ENCODE data around the gene PDE8A.

The PDE8A gene

GRCh38 chr15:85024509-85025336 lies 43.1 kb downstream of the PDE8A start:
- H3K27ac ChIP-seq = no peak overlapping the region
- no peak for TF ChIP-seq CTCF (conservative IDR thresholded peaks at IDR 0.05)
- no peak for TF ChIP-seq ZFX (IDR thresholded peaks at IDR 0.05)

- no peak overlapping the region for H3K27ac ChIP-seq
- TF ChIP-seq ZFX (IDR thresholded peaks at IDR 0.05) (no peak), CTCF (conservative IDR thresholded peaks at IDR 0.05) (no peak)
Measured at GRCh38 chr15:85025516-85026251, 44.0 kb downstream of the PDE8A start.

- TF ChIP-seq ZFX (IDR thresholded peaks at IDR 0.05) (no peak), CTCF (conservative IDR thresholded peaks at IDR 0.05) (no peak)
- no peak overlapping the region for H3K27ac ChIP-seq
Measured at GRCh38 chr15:85026304-85027032, 44.8 kb downstream of the PDE8A start.

- no peak overlapping the region for H3K27ac ChIP-seq
- TF ChIP-seq ZFX (IDR thresholded peaks at IDR 0.05) (no peak), CTCF (conservative IDR thresholded peaks at IDR 0.05) (no peak)
Measured at GRCh38 chr15:85027033-85027380, 45.4 kb downstream of the PDE8A start.

- no peak overlapping the region for H3K27ac ChIP-seq
Measured at GRCh38 chr15:85027421-85027820, 45.8 kb downstream of the PDE8A start.

GRCh38 chr15:85028416-85028815 lies 46.8 kb downstream of the PDE8A start:
- TF ChIP-seq CTCF (conservative IDR thresholded peaks at IDR 0.05) = no peak
- no peak for TF ChIP-seq ZFX (IDR thresholded peaks at IDR 0.05)
- H3K27ac ChIP-seq = no peak overlapping the region

More at GRCh38 chr15:85027421-85027820, 45.8 kb downstream of the PDE8A start:
- TF ChIP-seq ZFX (IDR thresholded peaks at IDR 0.05) (no peak), CTCF (conservative IDR thresholded peaks at IDR 0.05) (no peak)

Data from C4-2B (cell line).